Right ventricle myocardium superior (tissue), 1 donor: Measurements from ENCODE around the gene REM1. TPM values are rescaled to one million over a fixed set of nuclear protein-coding genes. Genes with fewer than 3 reads are reported as not detected.
"Not testable (repeated sequence)": the region's sequence is repeated elsewhere in the genome, so short reads cannot be mapped to it uniquely, and the experiment has no call there.

Source experiments
- ATAC-seq: fragments of 200-7000 bp; cut with Tn5 transposase; one replicate; pipeline ENCODE4 v1.9.1; 2020; ENCODE audit warnings: mild to moderate bottlenecking; ENCODE audit not compliant: poor library complexity
- DNase-seq: peaks from one replicate; pipeline ENCODE4 v3.0.0-alpha.2; 2020
- intact Hi-C: fragments of 100-400 bp; cut with DNase I; formaldehyde crosslinking; loops from one replicate; pipeline ENCODE4 v1.11.2; 2022
- long read RNA-seq: library from polyadenylated mRNA; unstranded; transcript quantifications from one replicate; pipeline ENCODE4 v2.0.0, GENCODE V29; 2021
- total RNA-seq: library from RNA; stranded (reverse); fragmentation: NEBNext Ultra II Directional; extraction: Animal tissue kit (Norgen Biotek cat#: 25700); gene quantifications from one replicate; pipeline ENCODE4 v1.2.1, GENCODE V29; 2021
- donor health status: DM: no; HTN: yes; CAD: no; lungs with severe emphysema.

Gene REM1
- total RNA-seq, result 1.5 TPM
- long read RNA-seq, transcript REM1-201 (5 exons, 1,665 nt), result major isoform, 9 of 11 reads
- long read RNA-seq, partial matches to known transcripts, result 1 of 11 reads
- long read RNA-seq, other reads (novel, unspliced or antisense), result 1 of 11 reads

- peak; percentile 76 for DNase-seq
- ATAC-seq, result peak; percentile 93
- intact Hi-C loops, result no loop called here
These were observed at the start of gene REM1, which contains the start of gene DEFB124 for GRCh38 chr20:31474758-31475427. REM1 (plus strand) TSS chr20:31475288; CDS start chr20:31476446, 1,158 bp downstream. DEFB124 (minus strand) TSS chr20:31475127; CDS start chr20:31473013, 2,114 bp downstream.

GRCh38 chr20:31425797-31426196, 49.3 kb upstream of the REM1 start:
- DNase-seq, result no peak
- intact Hi-C loops, result no loop called here
- no peak for ATAC-seq

GRCh38 chr20:31426891-31427551, 48.1 kb upstream of the REM1 start:
- DNase-seq, intact Hi-C loops, ATAC-seq: not testable (repeated sequence)

- intact Hi-C loops, ATAC-seq: not testable (repeated sequence)
These were observed 47.5 kb upstream of the REM1 start for GRCh38 chr20:31427576-31427975.

GRCh38 chr20:31430568-31431115, 44.4 kb upstream of the REM1 start:
- intact Hi-C loops, result no loop called here
- ATAC-seq (no peak), DNase-seq (no peak)

More at GRCh38 chr20:31427576-31427975, 47.5 kb upstream of the REM1 start:
- not testable (repeated sequence) for DNase-seq

GRCh38 chr20:31440012-31440659, 35.0 kb upstream of the REM1 start, which contains the start of gene DEFB123:
DEFB123 (plus strand) TSS chr20:31440632; CDS start chr20:31440699, 67 bp downstream.
- ATAC-seq (no peak), DNase-seq (no peak)
- intact Hi-C loops, result no loop called here

- ATAC-seq, result no peak
- intact Hi-C loops, result no loop called here
- no peak for DNase-seq
These were observed 28.8 kb upstream of the REM1 start for GRCh38 chr20:31446084-31446819.

- no peak for DNase-seq
- intact Hi-C loops, result no loop called here
- ATAC-seq, result no peak
These were observed 25.3 kb upstream of the REM1 start for GRCh38 chr20:31449511-31450414.

- ATAC-seq, result no peak
- intact Hi-C loops, result no loop called here
These were observed 22.5 kb upstream of the REM1 start for GRCh38 chr20:31452575-31452974.

GRCh38 chr20:31454361-31454760, 20.7 kb upstream of the REM1 start:
- DNase-seq (no peak), ATAC-seq (no peak)
- intact Hi-C loops, result no loop called here

More at GRCh38 chr20:31452575-31452974, 22.5 kb upstream of the REM1 start:
- no peak for DNase-seq

GRCh38 chr20:31470946-31471345, 4.1 kb upstream of the REM1 start:
- not testable (repeated sequence) for DNase-seq

GRCh38 chr20:31472395-31473330, 2.4 kb upstream of the REM1 start:
- peak; percentile 50 for DNase-seq

More at GRCh38 chr20:31470946-31471345, 4.1 kb upstream of the REM1 start:
- intact Hi-C loops, ATAC-seq: not testable (repeated sequence)

GRCh38 chr20:31473331-31474096, 1.6 kb upstream of the REM1 start:
- DNase-seq (no peak), ATAC-seq (no peak)
- intact Hi-C loops, result no loop called here

More at GRCh38 chr20:31472395-31473330, 2.4 kb upstream of the REM1 start:
- intact Hi-C loops, result no loop called here
- peak; percentile 11 for ATAC-seq

GRCh38 chr20:31474097-31474436, 1.0 kb upstream of the REM1 start:
- ATAC-seq (no peak), DNase-seq (no peak)
- intact Hi-C loops, result no loop called here

- DNase-seq (no peak), ATAC-seq (peak; percentile 45)
- intact Hi-C loops, result no loop called here
These were observed 595 bp downstream of the REM1 start for GRCh38 chr20:31475472-31476293.
